Esophagus muscularis mucosa (tissue), 3 donors: Measurements from ENCODE around the gene UMODL1.

Source experiments
- POLR2AphosphoS5 ChIP-seq, 2 donors: sonication (generic); formaldehyde crosslinking; IDR thresholded peaks; one replicate each; pipeline ENCODE4 v1.6.1; 2017; ENCODE audit warnings: antibody characterized with exemption in 2 of 2
- TF ChIP-seq, protein P1 (sequence below), 3 experiments: fragments of 200-600 bp in 2 of 3; fragments of 450-650 bp in 1 of 3; sonication (generic) in 2 of 3; IDR thresholded peaks; one replicate each; pipeline ENCODE4 v1.5.1; 2017 to 2019; ENCODE audit warnings: antibody characterized with exemption in 3 of 3, mild to moderate bottlenecking in 2 of 3, moderate library complexity in 1 of 3

DNA sequence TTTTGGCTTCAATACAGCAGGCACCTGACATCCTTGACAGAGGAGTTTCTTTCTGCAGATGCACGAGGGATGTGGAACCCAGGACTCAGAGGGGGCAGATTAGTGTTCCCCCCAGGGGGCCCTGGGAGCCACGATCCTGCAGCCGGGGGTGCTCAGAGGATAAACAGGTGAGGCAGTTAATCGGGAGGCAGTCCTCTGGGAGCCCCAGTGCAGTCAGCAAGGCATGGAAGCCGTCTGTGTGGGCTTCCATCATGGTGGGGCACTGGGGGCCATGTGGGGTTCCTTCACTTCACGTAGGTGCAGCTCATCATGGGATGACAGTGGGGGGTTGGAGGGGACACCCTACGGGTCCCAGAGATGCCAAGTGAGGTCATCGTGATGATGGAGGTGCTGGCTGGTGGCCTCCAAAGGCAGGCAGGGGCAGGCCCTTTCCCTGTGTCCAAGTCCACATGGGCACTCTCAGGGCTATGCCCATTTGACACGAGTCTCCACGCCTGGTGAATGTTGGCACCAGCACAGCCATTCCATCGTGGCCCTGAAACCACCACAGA lies 88.5 kb downstream of the UMODL1 start:
- TF ChIP-seq, protein P1, sequence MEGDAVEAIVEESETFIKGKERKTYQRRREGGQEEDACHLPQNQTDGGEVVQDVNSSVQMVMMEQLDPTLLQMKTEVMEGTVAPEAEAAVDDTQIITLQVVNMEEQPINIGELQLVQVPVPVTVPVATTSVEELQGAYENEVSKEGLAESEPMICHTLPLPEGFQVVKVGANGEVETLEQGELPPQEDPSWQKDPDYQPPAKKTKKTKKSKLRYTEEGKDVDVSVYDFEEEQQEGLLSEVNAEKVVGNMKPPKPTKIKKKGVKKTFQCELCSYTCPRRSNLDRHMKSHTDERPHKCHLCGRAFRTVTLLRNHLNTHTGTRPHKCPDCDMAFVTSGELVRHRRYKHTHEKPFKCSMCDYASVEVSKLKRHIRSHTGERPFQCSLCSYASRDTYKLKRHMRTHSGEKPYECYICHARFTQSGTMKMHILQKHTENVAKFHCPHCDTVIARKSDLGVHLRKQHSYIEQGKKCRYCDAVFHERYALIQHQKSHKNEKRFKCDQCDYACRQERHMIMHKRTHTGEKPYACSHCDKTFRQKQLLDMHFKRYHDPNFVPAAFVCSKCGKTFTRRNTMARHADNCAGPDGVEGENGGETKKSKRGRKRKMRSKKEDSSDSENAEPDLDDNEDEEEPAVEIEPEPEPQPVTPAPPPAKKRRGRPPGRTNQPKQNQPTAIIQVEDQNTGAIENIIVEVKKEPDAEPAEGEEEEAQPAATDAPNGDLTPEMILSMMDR (IDR thresholded peaks at IDR 0.05), result no peak
- TF ChIP-seq POLR2AphosphoS5 (IDR thresholded peaks at IDR 0.05), result no peak
